ENCODE data around the gene PRR12.
A peak's percentile ranks its signal among the peaks of the same experiment; 100 is the strongest.

Gene PRR12

DNA sequence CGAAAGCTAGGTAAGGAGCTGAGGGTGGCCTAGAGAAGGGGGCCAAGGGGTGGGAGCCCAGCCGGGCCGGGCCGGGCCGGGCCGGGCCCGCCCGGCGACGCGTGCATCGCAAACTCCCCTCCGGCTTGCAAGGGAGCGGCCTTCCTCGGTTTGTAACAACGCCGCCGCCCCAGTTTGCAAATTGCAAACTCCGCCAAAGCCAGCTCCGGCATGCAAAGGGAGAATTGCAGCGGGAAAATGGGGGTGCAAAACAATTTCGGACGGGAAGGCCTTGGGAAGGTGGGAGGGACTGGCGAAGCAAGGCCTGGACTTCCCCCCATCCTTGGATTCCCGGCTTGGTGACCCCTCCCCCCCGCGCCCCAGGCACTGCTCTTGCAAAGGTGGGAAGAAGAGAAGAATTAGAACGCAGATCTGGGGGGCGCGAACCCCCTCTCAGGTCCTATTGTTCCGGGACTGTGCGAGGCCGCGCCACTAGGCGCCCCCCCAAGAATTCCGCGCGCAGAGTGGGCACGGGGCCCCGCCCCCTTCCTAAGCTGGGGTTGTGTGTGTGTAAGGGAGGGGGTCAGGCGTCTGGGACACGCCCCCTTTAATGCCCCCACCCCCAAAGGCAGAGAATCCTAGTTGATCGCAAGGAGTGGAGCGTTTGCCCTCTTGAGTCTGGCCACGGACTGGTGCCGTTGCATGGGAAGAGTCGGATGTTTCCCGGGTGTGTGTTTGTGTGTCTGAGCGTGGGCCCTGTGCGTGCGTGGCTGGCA is 926 bp downstream of the PRR12 start:
- DNase-seq (ENCODE audit: low read depth), result no peak

DNA sequence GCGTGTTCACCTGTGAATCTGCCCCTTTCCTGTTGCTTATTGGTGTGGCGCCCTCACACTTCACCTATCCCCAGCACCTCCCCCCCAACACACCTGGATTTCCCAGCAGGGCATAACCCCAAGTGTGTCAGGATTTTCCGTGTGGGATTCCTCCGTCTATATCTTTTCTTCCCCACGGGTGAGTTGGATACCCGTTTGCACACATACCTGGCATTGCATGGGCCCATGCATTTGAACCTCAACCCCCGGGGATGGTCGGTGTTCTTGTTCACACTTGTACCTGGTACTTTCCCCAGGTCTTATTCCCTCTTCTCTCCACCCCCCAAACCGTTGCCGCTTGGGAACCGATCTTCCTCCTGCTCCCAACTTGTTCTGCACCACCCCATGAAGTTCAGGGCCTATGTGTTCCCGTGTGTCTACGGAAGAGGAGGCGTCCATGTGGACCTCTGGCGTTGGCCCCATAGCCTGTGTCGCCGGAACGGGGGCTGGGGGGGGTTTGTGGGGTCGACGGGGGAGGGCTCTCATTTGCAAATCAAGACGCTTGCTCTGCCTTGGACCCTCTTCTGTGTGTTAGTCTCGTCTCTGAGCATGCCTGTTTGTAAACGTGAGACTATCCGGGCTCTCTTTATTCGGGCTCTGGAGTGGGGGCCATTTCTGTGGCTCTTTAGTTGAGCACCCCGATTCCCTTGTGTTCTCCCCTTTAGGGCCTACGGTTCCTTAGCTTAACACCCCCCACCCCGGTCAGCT is 1.7 kb downstream of the PRR12 start:
- DNase-seq (ENCODE audit: low read depth), result no peak

DNA sequence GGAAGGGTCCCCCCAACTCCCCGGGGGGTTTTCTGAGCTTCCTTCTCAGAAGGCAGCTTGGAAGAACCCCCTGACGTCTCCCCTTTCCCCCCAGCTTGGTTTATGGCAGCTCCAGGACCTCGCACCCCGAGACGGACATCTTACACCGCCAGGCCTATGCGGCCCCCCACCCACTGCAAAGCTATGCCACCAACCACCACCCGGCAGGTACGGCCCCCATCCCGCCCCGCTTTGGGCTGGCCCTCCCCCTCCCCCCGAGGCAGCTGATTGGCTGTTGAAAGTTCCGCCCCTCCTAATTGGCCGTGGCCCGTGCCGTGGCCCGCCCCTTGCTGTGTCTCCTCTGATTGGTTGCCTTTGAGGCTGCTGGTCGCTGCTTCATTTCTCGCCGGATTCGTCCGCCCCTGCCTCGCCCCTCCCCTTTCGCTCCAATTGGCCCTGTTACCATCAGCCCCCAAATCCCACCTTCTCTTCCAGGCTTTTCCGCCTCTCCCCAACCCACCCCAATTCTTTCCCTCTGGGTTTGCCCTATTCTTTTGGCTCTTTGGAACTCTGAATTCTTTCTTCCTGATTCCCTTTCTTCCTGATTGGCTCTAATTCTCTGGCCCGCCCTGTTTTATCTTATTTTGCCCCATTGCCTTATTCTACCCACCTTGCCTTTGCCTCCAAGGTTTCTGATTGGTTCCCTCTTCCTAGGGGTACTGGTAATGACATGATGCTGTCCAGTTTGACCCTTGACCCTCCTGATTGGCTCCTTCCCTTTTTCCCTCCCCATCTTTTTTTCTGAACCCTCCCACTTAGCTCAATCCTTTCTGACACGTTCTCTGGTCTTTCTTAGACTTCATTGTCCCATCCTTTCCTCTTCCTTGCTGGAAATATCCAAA is 2.5 kb downstream of the PRR12 start:
- peak; percentile 83 for DNase-seq (ENCODE audit: low read depth)

DNA sequence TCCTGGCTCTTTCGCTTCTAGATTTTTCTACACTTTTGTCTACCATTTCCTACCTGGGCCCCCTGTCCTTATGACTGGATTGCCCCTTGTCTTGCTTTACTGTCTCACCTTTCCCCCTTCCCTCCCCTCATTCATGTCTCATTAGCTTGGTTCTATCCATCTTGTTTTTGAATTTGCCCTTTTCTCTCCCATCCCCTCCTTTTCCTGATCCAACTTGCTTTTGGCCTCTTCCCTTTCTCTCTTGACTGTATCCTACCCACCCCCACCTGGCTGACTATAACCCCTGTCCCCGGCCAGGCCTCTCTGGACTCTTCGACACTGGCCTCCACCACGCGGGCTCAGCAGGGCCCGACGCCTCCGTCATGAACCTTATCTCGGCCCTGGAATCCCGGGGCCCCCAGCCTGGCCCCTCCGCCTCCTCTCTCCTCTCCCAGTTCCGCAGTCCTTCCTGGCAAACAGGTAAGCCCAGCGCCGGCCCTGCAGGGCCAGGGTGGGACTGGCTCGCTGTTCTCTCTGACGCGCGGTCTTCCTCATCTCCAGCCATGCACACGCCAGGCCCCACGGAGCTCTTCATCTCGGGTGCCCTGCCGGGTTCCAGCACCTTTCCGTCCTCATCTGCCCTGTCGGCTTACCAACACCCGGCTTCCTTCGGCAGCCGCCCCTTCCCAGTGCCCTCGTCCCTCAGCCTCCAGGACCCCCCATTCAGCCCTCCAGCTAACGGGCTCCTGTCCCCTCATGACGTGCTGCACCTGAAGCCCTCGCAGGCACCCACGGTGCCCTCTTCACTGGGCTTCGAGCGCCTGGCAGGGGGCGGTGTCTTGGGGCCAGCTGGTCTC is 3.4 kb downstream of the PRR12 start:
- DNase-seq (ENCODE audit: low read depth), result no peak

DNA sequence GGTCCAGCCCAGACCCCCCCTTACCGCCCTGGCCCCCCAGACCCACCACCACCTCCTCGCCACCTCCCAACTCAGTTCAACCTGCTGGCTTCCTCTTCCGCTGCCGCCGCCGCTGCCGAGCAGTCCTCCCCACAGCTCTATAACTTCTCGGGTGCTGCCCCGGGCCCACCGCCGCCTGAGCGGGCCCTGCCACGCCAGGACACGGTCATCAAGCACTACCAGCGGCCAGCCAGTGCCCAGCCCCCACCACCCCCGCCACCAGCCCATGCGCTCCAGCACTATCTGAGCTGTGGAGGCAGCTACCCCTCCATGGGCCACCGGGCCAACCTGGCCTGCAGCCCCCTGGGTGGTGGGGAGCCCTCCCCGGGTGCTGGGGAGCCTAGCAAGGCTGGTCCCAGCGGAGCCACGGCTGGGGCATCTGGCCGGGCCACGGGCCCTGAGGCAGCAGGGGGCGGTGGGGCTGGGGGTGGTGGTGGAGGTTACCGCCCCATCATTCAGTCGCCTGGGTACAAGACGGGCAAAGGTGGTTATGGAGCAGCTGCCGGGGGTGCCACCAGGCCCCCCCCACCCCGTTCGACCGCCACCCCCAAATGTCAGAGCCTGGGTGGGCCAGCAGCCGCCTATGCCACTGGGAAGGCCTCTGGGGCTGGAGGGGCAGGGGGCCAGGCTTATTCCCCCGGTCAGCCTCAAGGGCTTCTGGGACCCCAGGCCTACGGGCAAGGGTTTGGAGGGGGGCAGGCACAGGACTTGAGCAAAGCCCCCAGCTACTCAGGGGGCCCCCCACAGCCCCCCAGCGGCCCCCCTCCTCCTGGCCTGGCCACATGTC is 4.2 kb downstream of the PRR12 start:
- DNase-seq (ENCODE audit: low read depth), result no peak

- DNase-seq (ENCODE audit: low read depth), result no peak
These were observed 4.9 kb downstream of the PRR12 start for GRCh38 chr19:49595819-49596404.

DNA sequence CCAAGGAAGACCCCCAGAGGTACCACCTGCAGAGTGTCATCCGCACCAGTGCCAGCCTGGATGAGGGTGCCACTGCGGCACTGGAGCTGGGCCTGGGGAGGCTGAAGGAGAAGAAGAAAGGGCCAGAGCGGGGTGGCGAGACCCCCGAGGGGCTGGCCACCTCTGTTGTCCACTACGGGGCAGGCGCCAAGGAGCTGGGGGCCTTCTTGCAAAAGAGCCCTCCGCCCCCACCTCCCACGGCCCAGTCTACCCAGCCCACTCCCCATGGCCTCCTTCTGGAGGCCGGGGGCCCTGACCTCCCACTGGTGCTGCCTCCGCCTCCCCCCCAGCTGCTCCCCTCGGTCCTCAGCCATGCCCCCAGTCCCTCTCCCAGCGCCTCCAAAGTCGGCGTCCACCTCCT is 5.4 kb downstream of the PRR12 start:
- no peak for DNase-seq (ENCODE audit: low read depth)

DNA sequence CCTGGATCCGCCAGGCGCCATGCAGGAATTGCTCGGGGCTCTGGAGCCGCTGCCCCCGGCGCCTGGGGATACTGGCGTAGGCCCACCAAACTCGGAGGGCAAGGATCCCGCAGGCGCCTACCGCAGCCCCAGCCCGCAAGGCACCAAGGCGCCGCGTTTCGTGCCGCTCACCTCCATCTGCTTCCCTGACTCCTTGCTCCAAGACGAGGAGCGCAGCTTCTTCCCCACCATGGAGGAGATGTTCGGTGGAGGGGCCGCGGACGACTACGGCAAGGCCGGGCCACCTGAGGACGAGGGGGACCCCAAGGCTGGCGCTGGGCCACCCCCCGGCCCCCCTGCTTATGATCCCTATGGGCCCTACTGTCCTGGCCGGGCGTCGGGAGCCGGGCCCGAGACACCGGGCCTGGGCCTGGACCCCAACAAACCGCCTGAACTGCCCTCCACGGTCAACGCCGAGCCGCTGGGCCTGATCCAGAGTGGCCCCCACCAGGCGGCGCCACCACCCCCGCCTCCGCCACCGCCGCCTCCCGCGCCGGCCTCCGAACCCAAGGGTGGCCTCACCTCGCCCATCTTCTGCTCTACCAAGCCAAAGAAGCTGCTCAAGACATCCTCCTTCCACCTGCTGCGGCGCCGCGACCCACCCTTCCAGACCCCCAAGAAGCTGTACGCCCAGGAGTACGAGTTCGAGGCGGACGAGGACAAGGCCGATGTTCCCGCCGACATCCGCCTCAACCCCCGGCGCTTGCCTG is 6.1 kb downstream of the PRR12 start:
- no peak for DNase-seq (ENCODE audit: low read depth)

GRCh38 chr19:49597703-49597974 is 6.7 kb downstream of the PRR12 start:
- no peak for DNase-seq (ENCODE audit: low read depth)

DNA sequence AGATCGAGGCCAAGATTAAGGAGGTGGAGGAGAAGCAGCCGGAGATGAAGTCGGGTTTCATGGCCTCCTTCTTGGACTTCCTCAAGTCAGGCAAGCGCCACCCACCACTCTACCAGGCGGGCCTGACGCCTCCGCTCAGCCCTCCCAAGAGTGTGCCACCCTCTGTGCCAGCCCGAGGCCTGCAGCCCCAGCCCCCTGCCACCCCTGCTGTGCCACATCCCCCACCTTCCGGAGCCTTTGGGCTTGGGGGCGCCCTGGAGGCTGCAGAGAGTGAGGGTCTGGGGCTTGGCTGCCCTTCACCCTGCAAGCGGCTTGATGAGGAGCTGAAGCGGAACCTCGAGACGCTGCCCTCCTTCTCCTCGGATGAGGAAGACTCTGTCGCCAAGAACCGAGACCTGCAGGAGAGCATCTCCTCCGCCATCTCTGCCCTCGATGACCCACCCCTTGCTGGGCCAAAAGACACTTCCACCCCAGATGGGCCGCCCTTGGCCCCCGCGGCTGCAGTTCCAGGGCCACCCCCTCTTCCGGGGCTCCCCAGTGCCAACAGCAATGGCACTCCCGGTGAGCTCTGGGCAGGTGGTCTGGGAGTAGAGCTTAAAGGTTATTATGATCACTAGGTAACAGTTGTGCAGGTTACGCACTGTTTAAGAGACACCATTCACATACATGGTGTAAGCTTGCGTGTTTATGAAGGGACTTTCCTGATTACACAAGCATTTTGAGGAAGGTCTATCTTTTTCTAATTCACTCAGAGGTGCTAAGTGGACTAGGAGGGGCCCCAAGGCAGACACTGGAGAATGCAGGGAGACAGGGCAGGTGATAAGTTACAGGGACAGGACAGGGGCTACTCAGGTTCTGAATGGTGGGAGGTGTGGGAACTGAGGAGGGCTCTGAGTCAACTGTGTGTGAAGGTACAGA is 8.7 kb downstream of the PRR12 start:
- DNase-seq (ENCODE audit: low read depth), result no peak

- DNase-seq (ENCODE audit: low read depth), result no peak
These were observed 10.6 kb downstream of the PRR12 start for GRCh38 chr19:49601482-49602038.

GRCh38 chr19:49602806-49603205 is 11.8 kb downstream of the PRR12 start:
- no peak for DNase-seq (ENCODE audit: low read depth)

DNA sequence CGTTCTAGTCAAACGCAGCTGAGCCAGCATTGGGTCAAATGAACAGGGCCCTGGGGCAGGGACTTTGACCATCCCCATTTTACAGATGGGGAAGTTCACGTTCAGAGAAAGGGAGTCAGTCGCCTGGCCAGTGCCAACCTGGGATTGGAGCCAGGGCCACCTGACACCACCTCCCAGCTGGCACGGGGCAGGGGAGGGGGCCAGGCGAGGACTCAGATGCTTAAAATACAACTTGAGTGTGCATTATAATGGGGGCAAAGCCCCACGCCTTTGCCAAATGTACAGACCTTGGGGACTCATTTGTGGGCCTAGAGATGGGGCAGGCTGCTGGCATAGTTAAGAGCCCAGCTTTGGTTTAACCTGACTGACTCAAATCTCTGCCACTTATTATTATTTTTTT is 14.6 kb downstream of the PRR12 start:
- no peak for DNase-seq (ENCODE audit: low read depth)

GRCh38 chr19:49609499-49610092 is 18.6 kb downstream of the PRR12 start:
- DNase-seq (ENCODE audit: low read depth), result no peak

- no peak for DNase-seq (ENCODE audit: low read depth)
These were observed 22.4 kb downstream of the PRR12 start for GRCh38 chr19:49613374-49613773.

- DNase-seq (ENCODE audit: low read depth), result no peak
These were observed 23.3 kb downstream of the PRR12 start for GRCh38 chr19:49614096-49614833.

DNA sequence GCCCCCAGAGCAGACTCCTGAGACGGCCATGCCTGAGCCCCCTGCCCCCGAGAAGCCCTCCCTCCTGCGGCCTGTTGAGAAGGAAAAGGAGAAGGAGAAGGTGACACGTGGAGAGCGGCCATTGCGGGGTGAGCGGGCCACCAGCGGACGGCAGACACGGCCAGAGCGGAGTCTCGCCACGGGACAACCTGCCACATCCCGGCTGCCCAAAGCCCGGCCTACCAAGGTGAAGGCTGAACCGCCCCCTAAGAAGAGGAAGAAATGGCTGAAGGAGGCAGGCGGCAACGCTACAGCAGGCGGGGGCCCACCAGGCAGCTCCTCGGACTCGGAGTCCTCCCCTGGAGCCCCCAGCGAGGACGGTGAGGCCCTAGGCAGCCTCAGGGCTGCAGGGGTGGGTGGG is 24.9 kb downstream of the PRR12 start:
- DNase-seq (ENCODE audit: low read depth), result no peak
